ENCODE results near the gene SAP25. TPM values are rescaled to one million over a fixed set of nuclear protein-coding genes. Genes with fewer than 3 reads are reported as not detected.

The SAP25 gene
- total RNA-seq, 1 experiment from 2014 or later, result 3.0 TPM

- no TSS peak for BruUV-seq (replicated peaks)
Measured at GRCh38 chr7:100562195-100563099, 11.3 kb downstream of the SAP25 start.

GRCh38 chr7:100561491-100562194 lies 12.1 kb downstream of the SAP25 start:
- ATAC-seq, result no peak
- no peaks in the 10 kb centered on the region for H3K27me3 ChIP-seq (ENCODE audit: control insufficient read depth, insufficient read depth, low read length)
- H3K4me1 ChIP-seq (ENCODE audit: control insufficient read depth, insufficient read depth, low read length), result peaks cover 6% of the 10 kb centered on the region; the same call in 1 of the 2 replicates
- no peaks in the 10 kb centered on the region for H3K9me3 ChIP-seq (ENCODE audit: control insufficient read depth, insufficient read depth, low read depth, low read length)
- ChIA-PET POLR2A (interaction anchor here (0.6 kb wide), 1 partner anchor 132 kb away, joined by 12 read pairs; no protein-coding TSS in a partner anchor), CTCF (no interaction called here)
- BruUV-seq (replicated peaks), result no TSS peak
- in situ Hi-C loops (cut with HindIII; ENCODE audit: low pct_unique_long_range_greater_than_20kb, low sequenced_read_pairs), result no loop called here
- intact Hi-C loops (cut with micrococcal nuclease; ENCODE audit: unreplicated experiment), result no loop called here
- no peak for TF ChIP-seq POLR2AphosphoS5 (IDR thresholded peaks at IDR 0.05; ENCODE audit: low read depth, low read length)
- no peak for TF ChIP-seq REST (IDR thresholded peaks at IDR 0.05; ENCODE audit: insufficient read depth in 1 of 2, low read depth in 2 of 2, low read length in 1 of 2)
- no peak for TF ChIP-seq SIN3A (IDR thresholded peaks at IDR 0.05; ENCODE audit: borderline replicate concordance, insufficient read depth, low read depth, low read length)
- no peak for TF ChIP-seq CTCF (IDR thresholded peaks at IDR 0.05)
- TF ChIP-seq TCF7L2 (IDR thresholded peaks at IDR 0.05; ENCODE audit: low read depth, low read length), result no peak
- no peaks in the 10 kb centered on the region for H3K36me3 ChIP-seq (ENCODE audit: control insufficient read depth, insufficient read depth, low read length)
- no peak overlapping the region for H3K4me3 ChIP-seq (ENCODE audit: low read depth in 2 of 2, low read length in 2 of 2)
- no peak for DNase-seq (ENCODE audit: low read depth, low spot score)
- no peak overlapping the region for H3K27ac ChIP-seq (ENCODE audit: low read length)

More at GRCh38 chr7:100562195-100563099, 11.3 kb downstream of the SAP25 start:
- Histone ChIP-seq H3K27ac (ENCODE audit: low read length) (no peak overlapping the region), H3K27me3 (ENCODE audit: control insufficient read depth, insufficient read depth, low read length) (no peaks in the 10 kb centered on the region), H3K4me1 (ENCODE audit: control insufficient read depth, insufficient read depth, low read length) (peaks cover 12% of the 10 kb centered on the region), H3K36me3 (ENCODE audit: control insufficient read depth, insufficient read depth, low read length) (no peaks in the 10 kb centered on the region), H3K9me3 (ENCODE audit: control insufficient read depth, insufficient read depth, low read depth, low read length) (no peaks in the 10 kb centered on the region), H3K4me3 (ENCODE audit: low read depth in 2 of 2, low read length in 2 of 2) (no peak overlapping the region)
- ChIA-PET CTCF (no interaction called here), POLR2A (interaction anchor here (0.6 kb wide), 1 partner anchor 133 kb away, joined by 12 read pairs; no protein-coding TSS in a partner anchor)
- ATAC-seq, result no peak
- TF ChIP-seq TCF7L2 (IDR thresholded peaks at IDR 0.05; ENCODE audit: low read depth, low read length) (no peak), REST (IDR thresholded peaks at IDR 0.05; ENCODE audit: insufficient read depth in 1 of 2, low read depth in 2 of 2, low read length in 1 of 2) (no peak)
- intact Hi-C loops (cut with micrococcal nuclease; ENCODE audit: unreplicated experiment) (no loop called here), in situ Hi-C loops (cut with HindIII; ENCODE audit: low pct_unique_long_range_greater_than_20kb, low sequenced_read_pairs) (no loop called here)
- no peak for DNase-seq (ENCODE audit: low read depth, low spot score)

Measured in Panc1 (cell line).